Heart right ventricle (tissue), 16 donors: Measurements from ENCODE around the gene NLRP1. TPM values are rescaled to one million over a fixed set of nuclear protein-coding genes. Genes with fewer than 3 reads are reported as not detected.

Source experiments
- ATAC-seq, 8 donors: fragments of 200-7000 bp; cut with Tn5 transposase; one replicate each; pipeline ENCODE4 v1.9.1; 2020; ENCODE audit warnings: mild to moderate bottlenecking in 8 of 8, moderate library complexity in 8 of 8, moderate number of reproducible peaks in 1 of 8
- DNase-seq, 2 donors: peaks; one replicate each; pipeline ENCODE4 v3.0.0-alpha.2; 2020
- H3K27ac ChIP-seq, 10 donors: fragments of 200-600 bp; sonication (generic) in 2 of 10; one replicate each; pipeline versions ENCODE4 v1.5.0 to v1.8.0; 2020 to 2022; ENCODE audit warnings: mild to moderate bottlenecking in 3 of 10
- H3K27me3 ChIP-seq, 7 donors: fragments of 200-600 bp; one replicate each; pipeline ENCODE4 v1.8.0; 2021 to 2022; ENCODE audit warnings: mild to moderate bottlenecking in 2 of 7
- H3K36me3 ChIP-seq, 9 donors: fragments of 200-600 bp; sonication (generic) in 1 of 9; one replicate each; pipeline versions ENCODE4 v1.5.0 to v1.8.0; 2020 to 2022; ENCODE audit warnings: mild to moderate bottlenecking in 2 of 9
- H3K4me1 ChIP-seq, 9 donors: fragments of 200-600 bp; sonication (generic) in 1 of 9; one replicate each; pipeline versions ENCODE4 v1.5.0 to v1.8.0; 2020 to 2022; ENCODE audit warnings: mild to moderate bottlenecking in 4 of 9
- H3K4me3 ChIP-seq, 10 donors: fragments of 200-600 bp; sonication (generic) in 2 of 10; one replicate each; pipeline versions ENCODE4 v1.5.0 to v1.8.0; 2020 to 2022; ENCODE audit warnings: mild to moderate bottlenecking in 7 of 10, moderate library complexity in 2 of 10
- H3K9me3 ChIP-seq, 11 donors: fragments of 200-600 bp in 10 of 11; sonication (generic) in 2 of 11; one replicate each; pipeline versions ENCODE4 v1.5.0 to v1.8.0; 2013 to 2022; ENCODE audit warnings: mild to moderate bottlenecking in 2 of 11, control low read depth in 1 of 11, moderate library complexity in 1 of 11
- WGBS, 2 donors: extraction: QIAGEN DNeasy Blood & Tissue Kit; methylation state at CpG; one replicate each; pipeline ENCODE4 v1.1.7; 2013; ENCODE audit warnings: inconsistent platforms in 1 of 2; 5-methylcytosine and 5-hydroxymethylcytosine counted together
- intact Hi-C, 10 donors: fragments of 100-400 bp; cut with DNase I; formaldehyde crosslinking; loops; one replicate each; pipeline versions ENCODE4 v1.11.1 to v1.14.2; 2022
- polyA plus RNA-seq, 2 donors: library from polyadenylated mRNA; stranded (reverse); fragments of 200-250 nt; gene quantifications; one replicate each; pipeline ENCODE4 v1.2.3, GENCODE V29; 2013
- total RNA-seq, 10 donors: library from RNA; stranded (reverse); fragmentation: NEBNext Ultra II Directional in 3 of 10; extraction: Animal tissue kit (Norgen Biotek cat#: 25700) in 3 of 10; gene quantifications; one replicate each; pipeline versions ENCODE4 v1.2.1 to v1.2.4, GENCODE V29; 2021 to 2023
- TF ChIP-seq, protein P1 (sequence below), 9 donors: fragments of 200-600 bp; sonication (generic) in 2 of 9; IDR thresholded peaks; one replicate each; pipeline versions ENCODE4 v1.5.0 to v1.8.0; 2021 to 2022; ENCODE audit warnings: antibody characterized with exemption in 9 of 9, mild to moderate bottlenecking in 5 of 9, moderate library complexity in 1 of 9
- donor health status: Arrhythmogenic right ventricular cardiomyopathy.
- donor health status: ischemic (EF 13 %, LVEDD 7.1; RV severe dilation, severe dysfunction).
- donor health status: healthy with polysubstance abuse.
- donor health status: DM: no; HTN: yes; CAD: no.
- donor health status: DM: no; HTN: no; CAD: no.
- donor health status: ischemic (EF 25% LVEDD 6.9; RV normal size, moderate dysfunction).
- donor health status: ischemic (EF 25% LVEDD 5.7; RV mildly dilated, moderate dysfunction).
- donor health status: healthy.
- donor health status: DM: yes; HTN: yes; CAD: no.
- donor health status: Ischemic cardiomyopathy.
- donor health status: ischemic (EF 35%, LVEDD 5.7; RV mildly dilated, moderate dysfunction).
- donor health status: nonischemic (EF 11% LVEDD 7.7; RV severe dilation, severe dysfunction).
- donor health status: DM: yes; HTN: yes; CAD: no.
- donor health status: PGD.
- donor health status: ischemic (EF 29% LVEDD 5.4; RV normal size, mild dysfunction).
- donor health status: nonischemic (EF 23%, LVEDD 6.1; RV moderate dilation, normal function).

Gene NLRP1
- total and polyA plus RNA-seq, 12 donors, result 4.9 to 34.3 (median 7.6) TPM

DNA sequence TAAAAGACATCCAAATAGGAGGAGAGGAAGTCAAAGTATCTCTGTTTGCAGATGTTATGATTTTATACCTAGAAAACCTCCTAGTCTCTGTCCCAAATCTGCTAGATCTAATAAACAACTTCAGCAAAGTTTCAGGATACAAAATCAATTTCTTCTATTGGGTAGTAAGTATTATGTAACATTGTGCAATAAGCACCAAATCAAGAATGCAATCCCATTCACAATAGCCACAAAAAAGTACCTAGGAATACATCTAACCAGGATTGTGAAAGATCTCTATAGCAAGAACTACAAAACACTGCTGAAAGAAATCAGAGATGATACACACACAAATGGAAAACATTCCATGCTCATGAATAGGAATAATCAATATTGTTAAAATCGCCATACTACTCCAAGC, 13.0 kb downstream of the NLRP1 start:
- TF ChIP-seq, protein P1, sequence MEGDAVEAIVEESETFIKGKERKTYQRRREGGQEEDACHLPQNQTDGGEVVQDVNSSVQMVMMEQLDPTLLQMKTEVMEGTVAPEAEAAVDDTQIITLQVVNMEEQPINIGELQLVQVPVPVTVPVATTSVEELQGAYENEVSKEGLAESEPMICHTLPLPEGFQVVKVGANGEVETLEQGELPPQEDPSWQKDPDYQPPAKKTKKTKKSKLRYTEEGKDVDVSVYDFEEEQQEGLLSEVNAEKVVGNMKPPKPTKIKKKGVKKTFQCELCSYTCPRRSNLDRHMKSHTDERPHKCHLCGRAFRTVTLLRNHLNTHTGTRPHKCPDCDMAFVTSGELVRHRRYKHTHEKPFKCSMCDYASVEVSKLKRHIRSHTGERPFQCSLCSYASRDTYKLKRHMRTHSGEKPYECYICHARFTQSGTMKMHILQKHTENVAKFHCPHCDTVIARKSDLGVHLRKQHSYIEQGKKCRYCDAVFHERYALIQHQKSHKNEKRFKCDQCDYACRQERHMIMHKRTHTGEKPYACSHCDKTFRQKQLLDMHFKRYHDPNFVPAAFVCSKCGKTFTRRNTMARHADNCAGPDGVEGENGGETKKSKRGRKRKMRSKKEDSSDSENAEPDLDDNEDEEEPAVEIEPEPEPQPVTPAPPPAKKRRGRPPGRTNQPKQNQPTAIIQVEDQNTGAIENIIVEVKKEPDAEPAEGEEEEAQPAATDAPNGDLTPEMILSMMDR (IDR thresholded peaks at IDR 0.05), result no peak
- Histone ChIP-seq H3K36me3 (peaks cover 0 to 48% (median 14%) of the 10 kb centered on the region in 9 donors), H3K27ac (no peak overlapping the region), H3K27me3 (no peaks in the 10 kb centered on the region), H3K4me1 (no peaks in the 10 kb centered on the region), H3K9me3 (peaks cover 0 to 32% (median 6%) of the 10 kb centered on the region in 11 donors), H3K4me3 (no peak overlapping the region)
- ATAC-seq (no peak), DNase-seq (no peak)
- intact Hi-C loops, result no loop called here
- 88 to 91% methylated on average over 1 of the region's 1 CpG for WGBS, 2 donors

DNA sequence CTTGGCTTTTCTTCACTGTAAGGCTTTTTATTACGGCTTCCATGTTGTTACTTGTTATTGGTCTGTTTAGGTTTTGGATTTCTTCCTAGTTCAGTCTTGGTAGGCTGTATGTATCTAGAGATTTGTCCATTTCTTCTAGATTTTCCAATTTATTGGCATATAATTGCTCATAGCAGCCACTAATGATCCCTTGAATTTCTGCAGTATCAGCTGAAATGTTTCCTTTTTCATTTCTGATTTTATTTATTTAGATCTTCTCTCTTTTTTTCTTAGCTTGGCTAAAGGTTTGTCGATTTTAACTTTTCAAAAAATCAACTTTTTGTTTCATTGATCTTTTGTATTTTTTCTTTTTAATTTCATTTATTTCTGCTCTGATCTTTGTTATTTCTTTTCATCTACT, 18.5 kb downstream of the NLRP1 start:
- TF ChIP-seq, protein P1 (IDR thresholded peaks at IDR 0.05), result no peak
- no peak for ATAC-seq
- H3K27me3 ChIP-seq, result no peaks in the 10 kb centered on the region
- intact Hi-C loops, result no loop called here
- no peaks in the 10 kb centered on the region for H3K4me1 ChIP-seq
- 78 to 92% methylated on average over 2 of the region's 2 CpGs for WGBS, 2 donors
- H3K27ac ChIP-seq, result no peak overlapping the region
- peaks cover 0 to 40% (median 7%) of the 10 kb centered on the region in 9 donors for H3K36me3 ChIP-seq
- no peak overlapping the region for H3K4me3 ChIP-seq
- H3K9me3 ChIP-seq, result peaks cover 0 to 17% (median 0%) of the 10 kb centered on the region in 11 donors
- DNase-seq, result no peak

DNA sequence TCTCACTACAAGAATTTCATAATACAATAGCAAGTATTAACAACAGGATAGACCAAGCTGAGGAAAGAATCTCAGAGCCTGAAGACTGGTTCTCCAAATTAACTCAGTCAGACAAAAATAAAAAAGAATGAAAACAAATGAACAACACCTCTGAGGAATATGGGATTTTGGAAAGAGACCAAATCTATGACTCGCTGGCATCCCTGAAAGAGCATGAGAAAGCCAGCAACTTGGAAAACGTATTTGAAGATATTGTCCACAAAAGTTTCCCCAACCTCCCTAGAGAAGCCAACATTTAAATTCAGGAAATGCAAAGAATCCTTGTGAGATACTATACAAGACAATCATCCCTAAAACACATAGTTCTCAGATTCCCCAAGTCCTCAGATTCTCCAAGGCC, 20.9 kb downstream of the NLRP1 start:
- no peaks in the 10 kb centered on the region for H3K4me1 ChIP-seq
- no peak for ATAC-seq
- peaks cover 0 to 17% (median 0%) of the 10 kb centered on the region in 11 donors for H3K9me3 ChIP-seq
- H3K27ac ChIP-seq, result no peak overlapping the region
- no peak overlapping the region for H3K4me3 ChIP-seq
- intact Hi-C loops, result no loop called here
- peaks cover 0 to 59% (median 17%) of the 10 kb centered on the region in 9 donors for H3K36me3 ChIP-seq
- 64 to 66% methylated on average over 2 of the region's 2 CpGs for WGBS, 2 donors
- H3K27me3 ChIP-seq, result no peaks in the 10 kb centered on the region
- TF ChIP-seq, protein P1 (IDR thresholded peaks at IDR 0.05), result no peak
- DNase-seq, result no peak

DNA sequence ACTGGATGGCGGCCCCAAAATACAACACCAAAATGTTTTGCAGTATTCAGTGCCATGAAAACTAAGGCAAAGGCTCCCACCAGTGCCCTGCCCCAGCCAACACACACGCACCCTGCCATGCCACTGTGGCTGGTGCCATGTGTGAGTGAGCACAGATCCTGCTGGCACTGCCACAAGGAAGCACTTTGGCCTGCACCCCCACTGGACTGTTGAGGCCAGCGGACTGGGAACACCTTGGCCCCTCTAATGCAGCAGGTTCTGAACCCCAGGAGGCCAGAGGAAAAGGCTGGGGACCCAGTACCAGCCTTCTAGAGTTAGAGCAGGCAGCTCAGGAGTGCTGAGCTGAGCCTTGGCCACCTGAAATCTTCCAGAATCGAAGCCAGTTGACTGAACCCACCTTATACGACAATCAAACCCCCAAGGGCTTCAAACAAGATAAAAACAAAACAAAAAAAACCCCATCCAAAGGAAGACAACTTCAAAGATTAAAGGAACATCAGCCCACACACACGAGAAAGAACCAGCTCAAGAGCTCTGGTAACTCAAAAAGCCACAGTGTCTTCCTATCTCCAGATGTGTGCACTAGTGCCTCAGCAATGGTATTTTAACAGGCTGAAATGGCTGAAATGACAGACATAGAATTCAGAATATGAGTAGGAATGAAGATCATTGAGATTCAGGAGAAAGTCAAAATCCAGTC, 21.5 kb downstream of the NLRP1 start:
- H3K9me3 ChIP-seq, result peaks cover 0 to 17% (median 0%) of the 10 kb centered on the region in 11 donors
- peaks cover 0 to 61% (median 17%) of the 10 kb centered on the region in 9 donors for H3K36me3 ChIP-seq
- H3K27ac ChIP-seq, result no peak overlapping the region
- intact Hi-C loops, result no loop called here
- H3K27me3 ChIP-seq, result no peaks in the 10 kb centered on the region
- ATAC-seq, result no peak
- no peak overlapping the region for H3K4me3 ChIP-seq
- WGBS, 2 donors, result 78 to 90% methylated on average over 6 of the region's 6 CpGs
- no peak for DNase-seq
- no peaks in the 10 kb centered on the region for H3K4me1 ChIP-seq
- TF ChIP-seq, protein P1 (IDR thresholded peaks at IDR 0.05), result no peak
